ENCODE results near the gene UXT. TPM values are rescaled to one million over a fixed set of nuclear protein-coding genes. Genes with fewer than 3 reads are reported as not detected.
"Not testable (repeated sequence)": the region's sequence is repeated elsewhere in the genome, so short reads cannot be mapped to it uniquely, and the experiment has no call there.

Gene UXT, protein sequence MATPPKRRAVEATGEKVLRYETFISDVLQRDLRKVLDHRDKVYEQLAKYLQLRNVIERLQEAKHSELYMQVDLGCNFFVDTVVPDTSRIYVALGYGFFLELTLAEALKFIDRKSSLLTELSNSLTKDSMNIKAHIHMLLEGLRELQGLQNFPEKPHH
- polyA plus RNA-seq (ENCODE audit: insufficient read length in 3 of 3) = 100 to 1,000 TPM; 107 to 124 (median 116) TPM
- long read RNA-seq, donor 1, transcript UXT-202 (6 exons, 701 nt) = minor isoform, 13 of 51 reads
- long read RNA-seq, donor 1, transcript UXT-201 (7 exons, 574 nt) = major isoform, 35 of 51 reads
- long read RNA-seq, donor 1, partial matches to known transcripts = 0 of 51 reads
- long read RNA-seq, donor 1, other reads (novel, unspliced or antisense) = 0 of 51 reads
- long read RNA-seq, donor 2, transcript UXT-202 (6 exons, 701 nt) = minor isoform, 14 of 48 reads
- long read RNA-seq, donor 2, transcript UXT-201 (7 exons, 574 nt) = major isoform, 30 of 48 reads
- long read RNA-seq, donor 2, partial matches to known transcripts = 0 of 48 reads
- long read RNA-seq, donor 2, other reads (novel, unspliced or antisense) = 0 of 48 reads
- long read RNA-seq, donor 3, transcript UXT-202 (6 exons, 701 nt) = minor isoform, 28 of 105 reads
- long read RNA-seq, donor 3, transcript UXT-201 (7 exons, 574 nt) = major isoform, 65 of 105 reads
- long read RNA-seq, donor 3, partial matches to known transcripts = 8 of 105 reads
- long read RNA-seq, donor 3, other reads (novel, unspliced or antisense) = 0 of 105 reads
- long read RNA-seq, donor 4, transcript UXT-201 (7 exons, 574 nt) = major isoform, 54 of 82 reads
- long read RNA-seq, donor 4, transcript UXT-202 (6 exons, 701 nt) = minor isoform, 25 of 82 reads
- long read RNA-seq, donor 4, partial matches to known transcripts = 0 of 82 reads
- long read RNA-seq, donor 4, other reads (novel, unspliced or antisense) = 0 of 82 reads
- long read RNA-seq, donor 5, transcript UXT-204 (3 exons, 476 nt) = minor isoform, 9 of 143 reads
- long read RNA-seq, donor 5, transcript UXT-201 (7 exons, 574 nt) = major isoform, 92 of 143 reads
- long read RNA-seq, donor 5, transcript UXT-202 (6 exons, 701 nt) = minor isoform, 29 of 143 reads
- long read RNA-seq, donor 5, partial matches to known transcripts = 10 of 143 reads
- long read RNA-seq, donor 5, other reads (novel, unspliced or antisense) = 0 of 143 reads
- long read RNA-seq, donor 6, transcript UXT-201 (7 exons, 574 nt) = major isoform, 26 of 48 reads
- long read RNA-seq, donor 6, transcript UXT-202 (6 exons, 701 nt) = minor isoform, 14 of 48 reads
- long read RNA-seq, donor 6, partial matches to known transcripts = 5 of 48 reads
- long read RNA-seq, donor 6, other reads (novel, unspliced or antisense) = 0 of 48 reads
- long read RNA-seq, donor 7, transcript UXT-204 (3 exons, 476 nt) = minor isoform, 6 of 107 reads
- long read RNA-seq, donor 7, transcript UXT-201 (7 exons, 574 nt) = major isoform, 78 of 107 reads
- long read RNA-seq, donor 7, transcript UXT-202 (6 exons, 701 nt) = minor isoform, 23 of 107 reads
- long read RNA-seq, donor 7, partial matches to known transcripts = 0 of 107 reads
- long read RNA-seq, donor 7, other reads (novel, unspliced or antisense) = 0 of 107 reads
- long read RNA-seq, donor 8, transcript UXT-204 (3 exons, 476 nt) = minor isoform, 15 of 181 reads
- long read RNA-seq, donor 8, transcript UXT-202 (6 exons, 701 nt) = minor isoform, 40 of 181 reads
- long read RNA-seq, donor 8, transcript UXT-201 (7 exons, 574 nt) = major isoform, 112 of 181 reads
- long read RNA-seq, donor 8, partial matches to known transcripts = 13 of 181 reads
- long read RNA-seq, donor 8, other reads (novel, unspliced or antisense) = 0 of 181 reads
- long read RNA-seq, donor 9, transcript UXT-204 (3 exons, 476 nt) = minor isoform, 7 of 75 reads
- long read RNA-seq, donor 9, transcript UXT-202 (6 exons, 701 nt) = minor isoform, 25 of 75 reads
- long read RNA-seq, donor 9, transcript UXT-201 (7 exons, 574 nt) = major isoform, 42 of 75 reads
- long read RNA-seq, donor 9, partial matches to known transcripts = 0 of 75 reads
- long read RNA-seq, donor 9, other reads (novel, unspliced or antisense) = 0 of 75 reads
- long read RNA-seq, donor 10, transcript UXT-202 (6 exons, 701 nt) = minor isoform, 25 of 96 reads
- long read RNA-seq, donor 10, transcript UXT-201 (7 exons, 574 nt) = major isoform, 67 of 96 reads
- long read RNA-seq, donor 10, partial matches to known transcripts = 0 of 96 reads
- long read RNA-seq, donor 10, other reads (novel, unspliced or antisense) = 0 of 96 reads
- long read RNA-seq, donor 11, transcript UXT-202 (6 exons, 701 nt) = minor isoform, 11 of 41 reads
- long read RNA-seq, donor 11, transcript UXT-201 (7 exons, 574 nt) = major isoform, 25 of 41 reads
- long read RNA-seq, donor 11, partial matches to known transcripts = 0 of 41 reads
- long read RNA-seq, donor 11, other reads (novel, unspliced or antisense) = 0 of 41 reads
- long read RNA-seq, donor 12, transcript UXT-202 (6 exons, 701 nt) = minor isoform, 12 of 37 reads
- long read RNA-seq, donor 12, transcript UXT-201 (7 exons, 574 nt) = major isoform, 22 of 37 reads
- long read RNA-seq, donor 12, partial matches to known transcripts = 0 of 37 reads
- long read RNA-seq, donor 12, other reads (novel, unspliced or antisense) = 0 of 37 reads
- long read RNA-seq, donor 13, transcript UXT-202 (6 exons, 701 nt) = minor isoform, 30 of 133 reads
- long read RNA-seq, donor 13, transcript UXT-204 (3 exons, 476 nt) = minor isoform, 8 of 133 reads
- long read RNA-seq, donor 13, transcript UXT-201 (7 exons, 574 nt) = major isoform, 84 of 133 reads
- long read RNA-seq, donor 13, partial matches to known transcripts = 9 of 133 reads
- long read RNA-seq, donor 13, other reads (novel, unspliced or antisense) = 0 of 133 reads
- long read RNA-seq, donor 14, transcript UXT-202 (6 exons, 701 nt) = minor isoform, 26 of 76 reads
- long read RNA-seq, donor 14, transcript UXT-201 (7 exons, 574 nt) = major isoform, 50 of 76 reads
- long read RNA-seq, donor 14, partial matches to known transcripts = 0 of 76 reads
- long read RNA-seq, donor 14, other reads (novel, unspliced or antisense) = 0 of 76 reads
- long read RNA-seq, donor 15, transcript UXT-201 (7 exons, 574 nt) = major isoform, 21 of 35 reads
- long read RNA-seq, donor 15, transcript UXT-202 (6 exons, 701 nt) = minor isoform, 10 of 35 reads
- long read RNA-seq, donor 15, partial matches to known transcripts = 0 of 35 reads
- long read RNA-seq, donor 15, other reads (novel, unspliced or antisense) = 0 of 35 reads
- long read RNA-seq, donor 16, transcript UXT-204 (3 exons, 476 nt) = minor isoform, 6 of 174 reads
- long read RNA-seq, donor 16, transcript UXT-202 (6 exons, 701 nt) = minor isoform, 59 of 174 reads
- long read RNA-seq, donor 16, transcript UXT-201 (7 exons, 574 nt) = major isoform, 100 of 174 reads
- long read RNA-seq, donor 16, partial matches to known transcripts = 7 of 174 reads
- long read RNA-seq, donor 16, other reads (novel, unspliced or antisense) = 0 of 174 reads

DNA sequence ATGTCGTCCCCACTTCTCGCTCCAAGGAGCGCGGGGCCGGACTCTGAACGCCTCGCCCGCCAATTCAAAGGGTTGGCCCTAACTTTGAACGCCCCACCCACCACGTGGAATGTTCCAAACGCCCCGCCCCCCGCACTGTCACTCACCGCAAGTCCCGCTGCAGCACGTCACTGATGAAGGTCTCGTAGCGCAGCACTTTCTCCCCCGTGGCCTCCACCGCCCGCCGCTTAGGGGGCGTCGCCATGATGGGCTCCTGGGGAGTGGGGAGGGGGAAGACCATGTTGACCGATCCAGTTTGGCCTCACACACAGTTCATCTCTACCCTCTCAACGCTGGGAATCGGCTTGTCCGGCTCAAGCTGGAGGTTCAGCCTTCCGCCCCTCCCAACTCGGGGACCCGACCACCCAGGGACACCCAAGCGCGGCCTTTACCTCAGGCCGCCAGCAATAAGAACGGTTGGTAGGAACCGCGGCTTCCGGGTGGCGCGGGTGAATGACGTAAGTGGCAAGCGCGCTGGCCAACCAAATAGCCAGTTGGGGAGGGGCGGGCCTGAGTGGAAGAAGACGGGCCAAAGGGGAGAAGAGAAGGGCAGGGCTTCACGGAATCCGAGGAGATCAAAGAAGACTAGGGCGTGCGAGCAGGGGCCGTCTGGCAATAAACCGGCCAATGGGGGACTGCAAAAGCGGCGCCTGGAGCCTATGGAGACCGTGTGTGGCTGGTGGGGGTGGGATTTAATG lies at the start of gene UXT:
Gene UXT, minus strand, starts transcription at position 497 of the 737 bp plus-strand sequence. Its CDS starts 253 bp downstream, at position 244.
- DNase-seq (ENCODE audit: extremely low read depth in 1 of 11, low read depth in 9 of 11, low spot score in 4 of 11) = peak; percentile 71 to 89 (median 82)

DNA sequence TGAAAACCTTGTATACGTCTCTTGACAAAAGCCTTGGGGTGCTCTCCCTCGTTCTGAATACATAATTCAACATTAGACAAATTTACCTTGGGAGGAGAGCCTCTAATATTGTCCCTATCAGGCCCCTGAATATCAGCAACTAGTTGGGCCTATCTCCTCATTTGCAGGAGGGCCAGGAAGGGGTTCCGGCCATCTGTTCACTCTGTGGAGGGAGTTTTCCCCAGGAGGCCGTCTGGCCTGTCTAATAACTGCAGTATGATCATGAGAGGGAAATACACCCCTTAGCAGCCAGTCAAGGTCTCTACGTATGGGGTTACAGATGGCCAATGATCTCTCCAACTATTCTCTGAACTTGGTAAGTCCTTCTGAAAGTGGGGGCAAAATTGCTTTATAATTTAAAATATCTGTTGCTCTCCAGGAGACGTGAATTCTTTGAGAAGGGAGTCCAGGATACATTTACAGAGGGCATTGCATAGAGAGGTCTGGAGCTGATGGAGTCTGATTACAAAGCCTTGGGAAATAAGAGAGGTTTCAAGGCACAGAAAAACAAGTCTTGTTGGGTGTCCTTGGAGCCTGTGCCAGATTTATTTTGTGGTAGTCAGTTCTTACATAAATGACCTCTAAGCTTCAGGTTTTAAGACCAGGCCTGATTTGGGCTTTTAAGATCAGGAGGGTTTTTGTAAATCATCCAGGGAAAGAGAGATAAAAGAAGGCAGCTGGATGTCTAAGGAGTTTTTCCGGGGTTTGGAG lies 48.2 kb upstream of the UXT start:
- peak in 2 of 11 donors; percentile 3 to 4 for DNase-seq (ENCODE audit: extremely low read depth in 1 of 11, low read depth in 9 of 11, low spot score in 4 of 11)

DNA sequence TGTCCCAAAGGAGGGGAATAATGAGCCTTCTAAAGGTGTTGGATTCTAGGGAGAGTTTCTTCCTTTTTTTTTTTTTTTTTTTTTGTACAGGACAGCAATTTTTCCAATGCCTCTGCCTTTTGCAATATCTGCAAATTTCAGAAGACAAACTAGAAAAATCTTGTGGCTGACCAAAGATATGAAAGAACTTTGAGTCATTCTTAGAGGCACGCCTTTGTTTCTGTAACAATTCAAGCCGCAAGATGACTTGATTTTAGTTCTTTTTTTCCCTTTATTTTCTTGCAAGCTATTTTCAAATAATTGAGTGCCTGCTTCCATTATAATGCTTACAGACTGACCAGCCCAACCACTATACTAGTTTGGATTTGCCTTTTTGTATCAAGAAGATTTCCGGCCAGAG lies 47.6 kb upstream of the UXT start:
- DNase-seq (ENCODE audit: extremely low read depth in 1 of 11, low read depth in 9 of 11, low spot score in 4 of 11) = no peak

DNA sequence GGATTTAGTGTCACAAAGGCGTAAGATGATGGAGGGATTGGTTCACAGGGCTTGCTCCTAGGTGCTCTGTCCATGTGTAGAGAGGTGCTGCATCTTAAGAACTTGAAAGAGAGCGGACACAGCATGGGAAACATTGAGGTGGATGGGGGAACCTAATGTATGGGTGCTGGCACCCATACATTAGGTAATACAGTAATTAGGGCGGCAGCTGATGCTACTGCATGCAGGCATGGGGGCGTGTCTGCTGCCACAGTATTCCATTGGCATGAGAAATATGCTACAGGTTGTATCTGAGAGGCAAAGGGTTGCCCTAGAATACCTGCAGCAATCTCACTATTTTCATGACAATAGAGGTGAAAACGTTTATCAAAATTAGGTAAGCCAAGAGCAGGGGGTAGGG lies 45.8 kb upstream of the UXT start:
- no peak for DNase-seq (ENCODE audit: extremely low read depth in 1 of 11, low read depth in 9 of 11, low spot score in 4 of 11)

DNA sequence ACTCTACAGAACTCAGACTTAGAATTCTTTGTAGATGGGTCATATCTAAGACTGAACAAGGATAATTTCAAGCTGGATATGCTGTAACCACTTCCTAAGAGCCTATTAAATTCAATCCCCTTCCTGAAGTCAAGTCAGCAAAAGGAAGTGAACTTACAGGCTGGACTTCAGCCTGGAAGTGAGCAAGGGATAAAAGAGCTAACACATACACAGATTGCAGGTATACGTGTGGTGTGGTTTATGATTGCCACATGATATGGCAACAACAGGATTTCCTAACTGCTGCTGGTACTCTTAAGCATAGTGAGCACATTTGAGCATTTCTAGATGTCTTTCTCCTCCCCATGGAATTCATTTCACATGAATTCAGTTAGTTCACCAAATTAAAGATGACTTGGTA lies 38.2 kb upstream of the UXT start:
- no peak for DNase-seq (ENCODE audit: extremely low read depth in 1 of 11, low read depth in 9 of 11, low spot score in 4 of 11)

DNA sequence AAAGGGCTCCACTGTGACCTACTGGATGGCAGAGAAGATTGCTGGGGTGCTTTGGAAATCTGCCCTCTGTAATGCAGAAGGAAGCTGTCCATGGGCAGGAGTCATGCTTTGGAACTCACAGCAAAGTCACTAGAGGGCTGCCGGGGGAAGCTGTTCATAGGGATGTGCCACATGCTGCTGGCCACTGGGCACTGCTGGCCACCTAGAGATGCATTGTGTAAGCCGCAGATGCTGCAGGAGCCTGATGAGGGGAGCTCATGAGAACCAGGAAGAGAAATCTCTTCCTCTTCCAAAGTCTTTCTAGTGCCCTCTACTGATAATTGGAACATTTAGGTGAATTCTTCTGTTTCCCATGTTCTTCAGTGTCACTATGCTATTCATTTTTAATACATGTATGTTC lies 31.2 kb upstream of the UXT start:
- DNase-seq (ENCODE audit: extremely low read depth in 1 of 11, low read depth in 9 of 11, low spot score in 4 of 11) = no peak

DNA sequence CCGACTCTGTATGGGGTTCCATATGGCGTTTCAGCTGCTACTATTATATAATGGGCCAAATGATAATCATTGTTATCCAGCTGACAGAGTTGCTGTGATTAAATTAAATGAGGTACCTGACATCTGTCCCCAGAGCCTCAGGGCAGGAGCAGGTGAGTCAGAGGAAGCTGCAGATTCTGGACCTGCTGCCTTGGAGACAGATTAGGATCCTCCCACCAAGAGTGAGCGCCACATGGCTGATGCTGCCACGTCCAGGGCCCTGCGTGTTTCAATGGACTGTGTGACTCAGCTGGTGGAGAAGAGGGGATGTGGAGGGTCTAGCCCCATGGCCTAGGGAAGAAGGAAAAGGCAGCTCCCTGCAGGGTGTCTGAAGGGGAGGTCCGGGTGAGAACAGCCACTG lies 28.3 kb upstream of the UXT start:
- DNase-seq (ENCODE audit: extremely low read depth in 1 of 11, low read depth in 9 of 11, low spot score in 4 of 11) = no peak

DNA sequence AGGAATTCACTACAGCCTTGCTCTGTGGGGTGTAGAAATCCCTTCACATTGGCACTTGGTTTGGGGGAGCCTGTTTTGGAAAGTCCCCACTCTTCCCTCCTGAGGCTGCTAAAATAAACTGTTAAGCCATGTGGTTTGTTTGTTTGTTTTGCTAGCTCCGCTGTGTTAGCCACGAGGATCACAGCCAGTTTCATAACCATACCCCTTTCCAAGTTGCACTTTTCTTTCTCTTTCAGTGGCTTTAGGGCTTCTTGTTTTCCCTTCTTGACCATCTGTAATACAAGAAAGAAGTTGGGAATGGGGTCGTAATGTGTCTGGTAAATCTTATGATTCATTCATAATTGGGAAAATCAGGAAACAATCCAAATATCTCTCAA lies 24.8 kb upstream of the UXT start:
- DNase-seq (ENCODE audit: extremely low read depth in 1 of 11, low read depth in 9 of 11, low spot score in 4 of 11) = no peak

DNA sequence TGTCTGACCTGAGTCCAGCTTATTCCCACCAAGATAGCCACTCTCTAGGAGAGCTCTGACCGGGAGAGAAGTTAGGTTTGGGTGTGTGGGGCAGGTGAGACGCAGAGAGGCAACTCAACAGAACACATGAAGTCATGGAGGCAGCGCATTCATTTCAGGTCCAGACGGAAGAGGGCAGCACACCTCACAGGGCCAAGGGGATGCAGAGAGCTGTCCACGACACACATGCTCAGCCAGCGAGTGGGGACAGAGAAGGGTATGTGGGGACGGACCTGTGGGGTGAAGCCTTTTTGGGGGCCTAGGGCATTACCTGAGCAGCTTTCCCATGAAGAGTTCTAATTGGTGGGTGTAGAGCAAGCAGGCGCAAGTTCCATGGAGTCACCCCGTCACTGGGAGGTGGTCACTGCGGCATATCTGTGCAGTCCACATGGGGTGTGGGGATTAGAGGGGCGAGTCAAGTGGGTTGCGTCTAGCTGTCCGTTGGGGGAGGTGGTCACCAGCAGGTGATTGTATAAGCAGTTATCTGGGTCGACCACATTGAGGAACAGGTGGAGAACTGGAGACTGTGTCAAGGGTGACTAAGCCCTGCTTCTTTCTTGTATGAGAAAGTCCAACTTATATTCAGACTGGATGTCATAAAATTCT lies 24.3 kb upstream of the UXT start:
- DNase-seq (ENCODE audit: extremely low read depth in 1 of 11, low read depth in 9 of 11, low spot score in 4 of 11) = no peak

DNA sequence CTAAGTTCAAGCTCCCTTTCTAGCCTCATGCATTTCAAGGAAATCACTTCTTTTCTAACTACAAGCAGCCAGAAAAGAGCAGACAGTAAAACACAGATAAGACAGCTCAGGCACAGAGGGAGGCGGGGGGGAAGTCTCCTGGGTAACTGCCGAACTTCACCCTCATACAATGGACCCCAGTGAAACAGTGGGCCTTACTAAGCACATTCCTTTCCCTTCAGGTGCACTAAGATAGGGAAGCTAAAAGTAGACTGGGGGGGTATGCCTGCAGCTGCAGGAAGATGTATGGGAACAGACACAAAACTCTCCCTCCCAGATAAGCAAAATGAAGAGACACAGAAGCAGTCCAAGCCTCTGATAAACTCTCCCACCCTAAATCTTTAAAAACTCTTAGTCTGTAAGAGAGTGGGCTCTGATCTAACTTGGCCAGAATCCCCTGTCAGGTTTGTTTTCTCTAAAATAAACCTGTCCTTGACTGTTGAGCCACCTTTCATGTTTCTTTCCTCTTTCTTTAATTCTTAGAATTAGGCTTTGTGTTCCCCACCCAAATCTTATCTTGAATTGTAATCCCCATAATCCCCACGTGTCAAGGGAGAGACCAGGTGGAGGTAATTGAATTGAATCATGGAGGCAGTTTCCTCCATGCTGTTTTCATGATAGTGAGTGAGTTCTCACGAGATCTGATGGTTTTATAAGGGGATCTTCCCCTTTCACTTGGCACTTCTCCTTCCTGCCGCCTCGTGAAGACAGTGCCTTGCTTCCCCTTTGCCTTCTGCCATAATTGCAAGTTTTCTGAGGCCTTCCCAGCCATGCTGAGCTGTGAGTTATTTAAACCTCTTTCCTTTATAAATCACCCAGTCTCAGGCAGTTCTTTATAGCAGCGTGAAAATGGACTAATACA lies 17.2 kb upstream of the UXT start:
- DNase-seq (ENCODE audit: extremely low read depth in 1 of 11, low read depth in 9 of 11, low spot score in 4 of 11) = not testable (repeated sequence)

DNA sequence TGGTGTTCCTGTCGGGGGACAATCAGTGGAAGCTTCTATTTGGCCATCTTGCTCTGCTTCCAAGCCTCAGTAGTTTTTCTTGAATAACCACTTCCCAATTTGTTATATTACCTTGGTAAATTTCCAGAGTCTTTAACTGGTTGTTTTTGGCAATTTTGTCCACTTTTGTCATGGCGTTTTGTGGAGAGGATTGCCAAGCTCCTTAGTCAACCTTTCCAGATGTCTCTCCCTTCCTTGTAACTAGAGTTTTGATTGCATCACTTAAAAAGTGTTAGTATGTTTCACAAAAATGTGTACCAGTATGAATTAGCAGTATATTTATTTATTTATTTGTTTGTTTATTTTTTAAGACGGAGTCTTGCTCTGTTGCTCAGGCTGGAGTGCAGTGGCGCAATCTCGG lies 15.8 kb upstream of the UXT start:
- DNase-seq (ENCODE audit: extremely low read depth in 1 of 11, low read depth in 9 of 11, low spot score in 4 of 11) = no peak

DNA sequence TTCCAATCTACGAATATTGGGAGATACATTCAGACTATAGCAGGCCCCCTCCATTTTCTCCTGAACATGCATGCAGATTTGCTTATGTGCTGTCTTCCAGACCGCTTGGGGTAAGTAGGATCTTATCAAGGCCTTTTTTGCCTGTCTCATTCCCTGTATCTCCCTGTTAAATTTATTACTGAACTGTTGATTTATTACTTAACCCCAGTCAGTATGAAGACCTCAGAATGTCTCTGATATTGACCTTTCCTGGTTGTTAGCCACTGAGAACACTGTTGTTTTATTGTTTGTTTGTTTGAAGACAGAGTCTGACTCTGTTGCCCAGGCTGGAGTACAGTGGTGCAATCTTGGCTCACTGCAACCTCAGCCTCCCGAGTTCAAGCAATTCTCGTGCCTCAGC lies 6.8 kb upstream of the UXT start:
- DNase-seq (ENCODE audit: extremely low read depth in 1 of 11, low read depth in 9 of 11, low spot score in 4 of 11) = not testable (repeated sequence)
